RWPE2 (cell line): ENCODE data around the gene RAB3D.

Experiments used
- ATAC-seq: fragments of 200-7000 bp; cut with Tn5 transposase; 3 replicates; pipeline ENCODE4 v1.9.1; 2021; ENCODE audit warnings: low read depth
- DNase-seq: peaks from one replicate; pipeline ENCODE4 v3.0.0-alpha.2; 2020; ENCODE audit warnings: low spot score
- H3K27ac ChIP-seq: fragments of 450-650 bp; 2 replicates; pipeline ENCODE4 v1.5.1; 2017; ENCODE audit warnings: mild to moderate bottlenecking; ENCODE audit not compliant: poor library complexity, severe bottlenecking
- H3K27me3 ChIP-seq: fragments of 250-450 bp; sonication (Bioruptor Pico); 2 replicates; pipeline ENCODE4 v1.5.1; 2021; ENCODE audit warnings: mild to moderate bottlenecking, moderate library complexity; ENCODE audit not compliant: insufficient read depth, poor library complexity, severe bottlenecking
- H3K36me3 ChIP-seq: fragments of 250-450 bp; sonication (Bioruptor Pico); 2 replicates; pipeline ENCODE4 v1.5.1; 2020; ENCODE audit warnings: low read depth, mild to moderate bottlenecking, moderate library complexity
- H3K4me1 ChIP-seq: fragments of 250-450 bp; sonication (Bioruptor Pico); 2 replicates; pipeline ENCODE4 v1.5.1; 2021; ENCODE audit warnings: mild to moderate bottlenecking, moderate library complexity; ENCODE audit not compliant: insufficient read depth, poor library complexity, severe bottlenecking
- H3K4me3 ChIP-seq: fragments of 250-450 bp; sonication (Bioruptor Pico); 2 replicates; pipeline ENCODE4 v1.5.1; 2021; ENCODE audit warnings: mild to moderate bottlenecking, moderate library complexity; ENCODE audit not compliant: severe bottlenecking
- H3K9me3 ChIP-seq: fragments of 250-450 bp; sonication (Bioruptor Pico); 2 replicates; pipeline ENCODE4 v1.5.1; 2021; ENCODE audit warnings: mild to moderate bottlenecking, moderate library complexity; ENCODE audit not compliant: severe bottlenecking
- TF ChIP-seq, protein P1 (sequence below): fragments of 450-650 bp; IDR thresholded peaks from one replicate; pipeline ENCODE4 v1.5.1; 2017; ENCODE audit warnings: mild to moderate bottlenecking, moderate library complexity; ENCODE audit not compliant: poor library complexity, severe bottlenecking

RAB3D gene

DNA sequence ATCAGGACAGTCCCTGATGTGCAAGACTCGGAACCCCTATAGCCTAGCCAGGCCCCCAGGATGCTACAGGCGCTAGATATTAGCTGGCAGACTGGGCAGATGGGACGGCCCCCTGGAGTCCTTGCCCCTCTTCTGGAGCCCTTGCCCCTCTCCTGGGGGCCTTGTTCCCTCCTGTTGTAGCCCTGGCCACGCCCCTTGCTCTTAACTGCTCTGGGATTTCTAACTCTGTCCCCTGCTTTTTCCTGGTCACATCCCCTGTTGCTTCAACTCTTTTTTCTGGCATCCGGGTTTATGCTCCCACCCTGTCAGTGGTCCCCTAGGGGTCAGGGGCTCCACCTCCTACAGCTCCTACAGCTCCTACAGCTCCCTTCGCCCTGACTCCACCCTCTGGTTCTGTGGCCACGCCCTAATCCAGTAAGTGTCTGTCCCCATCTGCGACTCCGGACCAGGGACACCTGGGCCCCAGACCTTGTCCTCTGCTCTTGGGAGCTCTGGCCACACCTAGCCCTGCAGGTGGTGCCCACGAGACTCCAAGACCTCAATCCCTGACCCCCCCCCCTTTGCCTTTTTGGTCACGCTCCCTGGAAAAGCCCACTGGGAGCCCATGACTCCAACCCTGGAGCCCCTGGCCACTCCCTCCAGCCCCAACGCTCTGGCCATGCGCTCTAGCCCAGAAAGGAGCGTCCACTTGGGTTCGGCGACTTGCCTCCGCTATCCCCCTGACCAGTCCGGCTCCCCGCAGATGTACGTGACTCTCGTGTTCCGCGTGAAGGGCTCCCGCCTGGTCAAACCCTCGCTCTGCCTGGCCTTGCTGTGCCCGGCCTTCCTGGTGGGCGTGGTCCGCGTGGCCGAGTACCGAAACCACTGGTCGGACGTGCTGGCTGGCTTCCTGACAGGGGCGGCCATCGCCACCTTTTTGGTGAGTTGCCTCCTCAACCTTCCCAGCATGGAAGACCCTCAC, 22.6 kb upstream of the RAB3D start:
- Histone ChIP-seq H3K9me3 (no peaks in the 10 kb centered on the region), H3K4me1 (no peaks in the 10 kb centered on the region), H3K36me3 (no peaks in the 10 kb centered on the region; the same call in none of the 2 replicates), H3K27ac (no peak overlapping the region), H3K4me3 (no peak overlapping the region), H3K27me3 (no peaks in the 10 kb centered on the region)
- TF ChIP-seq, protein P1, sequence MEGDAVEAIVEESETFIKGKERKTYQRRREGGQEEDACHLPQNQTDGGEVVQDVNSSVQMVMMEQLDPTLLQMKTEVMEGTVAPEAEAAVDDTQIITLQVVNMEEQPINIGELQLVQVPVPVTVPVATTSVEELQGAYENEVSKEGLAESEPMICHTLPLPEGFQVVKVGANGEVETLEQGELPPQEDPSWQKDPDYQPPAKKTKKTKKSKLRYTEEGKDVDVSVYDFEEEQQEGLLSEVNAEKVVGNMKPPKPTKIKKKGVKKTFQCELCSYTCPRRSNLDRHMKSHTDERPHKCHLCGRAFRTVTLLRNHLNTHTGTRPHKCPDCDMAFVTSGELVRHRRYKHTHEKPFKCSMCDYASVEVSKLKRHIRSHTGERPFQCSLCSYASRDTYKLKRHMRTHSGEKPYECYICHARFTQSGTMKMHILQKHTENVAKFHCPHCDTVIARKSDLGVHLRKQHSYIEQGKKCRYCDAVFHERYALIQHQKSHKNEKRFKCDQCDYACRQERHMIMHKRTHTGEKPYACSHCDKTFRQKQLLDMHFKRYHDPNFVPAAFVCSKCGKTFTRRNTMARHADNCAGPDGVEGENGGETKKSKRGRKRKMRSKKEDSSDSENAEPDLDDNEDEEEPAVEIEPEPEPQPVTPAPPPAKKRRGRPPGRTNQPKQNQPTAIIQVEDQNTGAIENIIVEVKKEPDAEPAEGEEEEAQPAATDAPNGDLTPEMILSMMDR = no peak
- no peak for DNase-seq
- ATAC-seq = no peak

DNA sequence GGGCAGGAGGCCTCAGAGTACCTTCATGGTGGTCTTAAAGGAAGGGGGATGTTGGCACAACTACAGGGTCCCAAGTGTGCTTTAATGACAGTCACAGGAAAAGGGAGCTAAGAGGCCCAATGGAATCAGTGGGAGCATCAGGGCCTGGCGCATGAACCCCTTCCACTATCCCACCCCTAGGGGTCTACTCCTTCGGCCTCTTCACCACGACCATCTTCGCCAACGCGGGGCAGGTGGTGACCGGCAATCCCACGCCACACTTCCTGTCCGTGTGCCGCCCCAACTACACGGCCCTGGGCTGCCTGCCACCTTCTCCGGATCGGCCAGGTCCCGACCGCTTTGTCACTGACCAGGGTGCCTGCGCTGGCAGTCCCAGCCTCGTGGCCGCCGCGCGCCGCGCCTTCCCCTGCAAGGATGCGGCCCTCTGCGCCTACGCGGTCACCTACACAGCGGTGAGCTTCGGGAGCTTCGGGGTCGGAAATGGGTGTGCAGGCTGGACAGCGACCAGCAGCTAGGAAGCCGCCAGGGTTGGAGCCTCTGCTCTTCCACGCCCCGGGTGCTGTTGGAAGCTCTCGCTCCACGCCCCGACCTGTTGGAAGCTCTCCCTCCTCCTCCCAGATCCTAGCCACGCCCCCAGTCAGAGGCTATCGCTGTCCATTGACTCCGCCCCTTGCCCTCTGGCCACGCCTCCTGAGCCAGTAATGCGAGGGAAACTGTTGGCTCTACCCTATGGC, 21.7 kb upstream of the RAB3D start:
- DNase-seq = no peak
- peak; percentile 29; the same call in 1 of the 3 replicates for ATAC-seq
- TF ChIP-seq, protein P1 = no peak
- H3K27me3 ChIP-seq = no peaks in the 10 kb centered on the region
- H3K27ac ChIP-seq = no peak overlapping the region
- H3K4me1 ChIP-seq = no peaks in the 10 kb centered on the region
- no peaks in the 10 kb centered on the region; the same call in none of the 2 replicates for H3K36me3 ChIP-seq
- no peak overlapping the region for H3K4me3 ChIP-seq
- no peaks in the 10 kb centered on the region for H3K9me3 ChIP-seq

DNA sequence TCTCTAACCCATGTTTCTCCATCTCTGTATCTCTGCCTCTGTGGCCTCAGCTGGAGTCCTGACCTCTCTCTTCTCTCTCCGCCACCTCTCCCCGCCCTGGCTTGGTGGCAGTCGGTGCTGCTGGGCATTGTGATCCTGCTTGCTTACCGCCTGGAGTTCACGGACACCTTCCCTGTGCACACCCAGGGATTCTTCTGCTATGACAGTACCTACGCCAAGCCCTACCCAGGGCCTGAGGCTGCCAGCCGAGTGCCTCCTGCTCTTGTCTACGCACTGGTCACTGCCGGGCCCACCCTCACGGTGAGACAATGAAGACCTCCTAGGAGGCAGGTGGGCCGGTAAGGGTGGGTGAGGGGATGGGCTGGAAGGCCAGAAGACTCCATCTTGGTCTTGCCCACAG, 20.0 kb upstream of the RAB3D start:
- Histone ChIP-seq H3K27me3 (no peaks in the 10 kb centered on the region), H3K36me3 (no peaks in the 10 kb centered on the region; the same call in 1 of the 2 replicates), H3K4me1 (no peaks in the 10 kb centered on the region), H3K4me3 (no peak overlapping the region), H3K9me3 (no peaks in the 10 kb centered on the region), H3K27ac (no peak overlapping the region)
- DNase-seq = no peak
- TF ChIP-seq, protein P1 = no peak
- no peak for ATAC-seq

DNA sequence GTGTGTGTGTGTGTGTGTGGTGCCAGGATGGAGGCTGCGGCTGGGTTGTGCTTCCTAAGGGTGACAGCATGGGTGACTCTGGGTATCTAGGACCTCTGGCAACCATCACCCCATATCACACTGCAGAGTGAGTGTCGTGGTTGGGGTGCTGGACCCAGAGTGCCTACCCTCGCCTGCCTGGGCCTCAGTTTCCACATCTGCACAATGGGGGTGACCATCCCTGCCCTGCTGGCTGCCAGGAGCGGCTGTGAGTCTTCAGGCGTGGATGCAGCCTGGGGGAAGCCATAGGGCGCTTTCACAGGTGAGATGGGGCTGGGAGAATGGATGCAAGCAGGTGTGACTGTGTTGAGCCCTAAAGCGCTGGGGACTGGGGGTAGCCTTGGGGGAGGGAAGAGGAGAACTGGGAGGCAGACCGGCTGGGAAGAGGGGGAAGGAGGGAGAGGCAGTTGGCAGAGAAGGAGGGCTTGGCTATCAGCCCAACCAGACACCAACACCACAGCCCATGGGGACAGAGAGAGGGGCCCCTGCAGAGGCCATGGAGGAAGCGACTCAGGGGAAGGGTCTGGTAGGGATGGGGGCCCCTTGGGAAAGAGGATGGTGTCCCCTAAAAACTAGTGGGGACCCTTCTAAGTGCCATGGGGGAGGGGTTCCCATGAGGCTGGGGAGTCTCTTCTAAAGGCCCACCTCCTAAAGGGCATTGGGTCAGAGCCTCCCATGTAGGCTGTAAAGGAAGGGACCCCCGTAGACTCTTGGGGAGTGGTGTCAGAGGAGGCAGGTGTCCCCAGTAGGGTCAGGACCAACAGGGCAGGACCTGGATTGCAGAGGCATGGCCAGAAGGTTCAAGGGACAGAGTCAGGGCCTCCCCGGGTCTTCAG, 17.5 kb upstream of the RAB3D start:
- H3K4me3 ChIP-seq = no peak overlapping the region
- DNase-seq = no peak
- no peaks in the 10 kb centered on the region for H3K9me3 ChIP-seq
- TF ChIP-seq, protein P1 = no peak
- ATAC-seq = no peak
- no peaks in the 10 kb centered on the region for H3K4me1 ChIP-seq
- H3K36me3 ChIP-seq = no peaks in the 10 kb centered on the region; the same call in 1 of the 2 replicates
- H3K27me3 ChIP-seq = no peaks in the 10 kb centered on the region
- H3K27ac ChIP-seq = no peak overlapping the region
